Sigmoid colon (tissue), 7 donors: ENCODE results near the gene APCDD1. TPM values are rescaled to one million over a fixed set of nuclear protein-coding genes. Genes with fewer than 3 reads are reported as not detected.

Experiments
- DNase-seq: peaks from one replicate; pipeline ENCODE4 v3.0.0-alpha.2; 2019
- H3K27ac ChIP-seq, 4 donors: fragments of 200-600 bp; sonication (generic); one replicate each; pipeline ENCODE4 v1.5.1; 2016 to 2019; ENCODE audit warnings: mild to moderate bottlenecking in 1 of 4
- H3K27me3 ChIP-seq, 3 donors: fragments of 200-600 bp; sonication (generic); one replicate each; pipeline ENCODE4 v1.5.1; 2019; ENCODE audit warnings: mild to moderate bottlenecking in 1 of 3
- H3K36me3 ChIP-seq, 4 donors: fragments of 200-600 bp; sonication (generic); one replicate each; pipeline ENCODE4 v1.5.1; 2016 to 2019
- H3K4me1 ChIP-seq, 4 donors: fragments of 200-600 bp; sonication (generic); one replicate each; pipeline ENCODE4 v1.5.1; 2017 to 2019
- H3K4me3 ChIP-seq, 4 donors: fragments of 200-600 bp; sonication (generic); one replicate each; pipeline ENCODE4 v1.5.1; 2017 to 2019; ENCODE audit warnings: mild to moderate bottlenecking in 2 of 4, moderate library complexity in 1 of 4
- H3K9me3 ChIP-seq, 4 donors: fragments of 200-600 bp in 3 of 4; sonication (generic) in 3 of 4; one replicate each; pipeline versions ENCODE4 v1.5.1 to v1.6.1; 2013 to 2019
- CTCF ChIP-seq, 4 experiments: fragments of 450-650 bp in 3 of 4; fragments of 200-600 bp in 1 of 4; IDR thresholded peaks; one replicate each; pipeline ENCODE4 v1.5.1; 2016 to 2019; ENCODE audit warnings: antibody characterized with exemption in 4 of 4, mild to moderate bottlenecking in 3 of 4, moderate library complexity in 2 of 4
- EP300 ChIP-seq, 4 donors: sonication (generic); formaldehyde crosslinking; IDR thresholded peaks; one replicate each; pipeline ENCODE4 v1.6.1; 2017; ENCODE audit warnings: antibody characterized with exemption in 4 of 4
- POLR2A ChIP-seq, 2 donors: fragments of 450-650 bp; IDR thresholded peaks; one replicate each; pipeline ENCODE4 v1.6.1; 2016; ENCODE audit warnings: antibody characterized with exemption in 2 of 2, mild to moderate bottlenecking in 2 of 2, moderate library complexity in 2 of 2
- POLR2AphosphoS5 ChIP-seq, 4 donors: sonication (generic); formaldehyde crosslinking; IDR thresholded peaks; one replicate each; pipeline ENCODE4 v1.6.1; 2017; ENCODE audit warnings: antibody characterized with exemption in 4 of 4
- WGBS, 2 donors: extraction: QIAGEN DNeasy Blood & Tissue Kit; methylation state at CpG; one replicate each; pipeline ENCODE4 v1.1.7; 2013; 5-methylcytosine and 5-hydroxymethylcytosine counted together
- intact Hi-C: fragments of 100-400 bp; cut with DNase I; formaldehyde crosslinking; loops from one replicate; pipeline ENCODE4 v1.15.1; 2023
- polyA plus RNA-seq, 3 donors: library from polyadenylated mRNA; stranded (reverse); fragments of 200-250 nt; gene quantifications; one replicate each; pipeline ENCODE4 v1.2.3, GENCODE V29; 2013
- total RNA-seq, 4 donors: library from RNA; depleted of rRNA; stranded (reverse); fragments of >200 nt; gene quantifications; one replicate each; pipeline ENCODE4 v1.1.0, GENCODE V29; 2016
- donor health status: healthy with polysubstance abuse.
- donor health status: Bipolar disorder and iron deficiency.
- donor health status: healthy.

The APCDD1 gene
- total and polyA plus RNA-seq, 7 donors: 2.8 to 42.1 (median 12.9) TPM

- no peak for DNase-seq
- TF ChIP-seq POLR2A (IDR thresholded peaks at IDR 0.05) (no peak), CTCF (IDR thresholded peaks at IDR 0.05) (no peak), POLR2AphosphoS5 (IDR thresholded peaks at IDR 0.05) (no peak), EP300 (IDR thresholded peaks at IDR 0.05) (no peak)
- no peak overlapping the region for H3K4me3 ChIP-seq
- intact Hi-C loops: no loop called here
- H3K9me3 ChIP-seq: no peaks in the 10 kb centered on the region
- H3K4me1 ChIP-seq: peaks cover 0 to 38% (median 21%) of the 10 kb centered on the region in 4 donors
- H3K27me3 ChIP-seq: no peaks in the 10 kb centered on the region
- peak overlapping the region in 2 of 4 donors; percentile 9 to 20 for H3K27ac ChIP-seq
- WGBS, 2 donors: 64 to 70% methylated on average over 4 of the region's 4 CpGs
- H3K36me3 ChIP-seq: no peaks in the 10 kb centered on the region
These were observed 61.0 kb downstream of the APCDD1 start for GRCh38 chr18:10515456-10515855.

GRCh38 chr18:10516078-10516477 is 61.6 kb downstream of the APCDD1 start:
- TF ChIP-seq POLR2A (IDR thresholded peaks at IDR 0.05) (no peak), POLR2AphosphoS5 (IDR thresholded peaks at IDR 0.05) (no peak), EP300 (IDR thresholded peaks at IDR 0.05) (no peak), CTCF (IDR thresholded peaks at IDR 0.05) (no peak)
- Histone ChIP-seq H3K27me3 (no peaks in the 10 kb centered on the region), H3K9me3 (no peaks in the 10 kb centered on the region), H3K4me1 (peaks cover 0 to 43% (median 21%) of the 10 kb centered on the region in 4 donors), H3K27ac (peak overlapping the region in 1 of 4 donors; percentile 9), H3K4me3 (no peak overlapping the region), H3K36me3 (no peaks in the 10 kb centered on the region)
- WGBS, 2 donors: 86 to 91% methylated on average over 2 of the region's 2 CpGs
- DNase-seq: no peak
- intact Hi-C loops: no loop called here

GRCh38 chr18:10518595-10519255 is 64.3 kb downstream of the APCDD1 start:
- H3K27me3 ChIP-seq: no peaks in the 10 kb centered on the region
- TF ChIP-seq CTCF (IDR thresholded peaks at IDR 0.05): peak in 2 of 4 experiments; percentile 24 to 26
- TF ChIP-seq POLR2A (IDR thresholded peaks at IDR 0.05): no peak
- peak in 1 of 4 donors; percentile 36 for TF ChIP-seq EP300 (IDR thresholded peaks at IDR 0.05)
- peak in 2 of 4 donors; percentile 14 to 39 for TF ChIP-seq POLR2AphosphoS5 (IDR thresholded peaks at IDR 0.05)
- 59 to 69% methylated on average over 12 of the region's 12 CpGs for WGBS, 2 donors
- intact Hi-C loops: no loop called here
- H3K9me3 ChIP-seq: no peaks in the 10 kb centered on the region
- no peaks in the 10 kb centered on the region for H3K36me3 ChIP-seq
- peaks cover 0 to 33% (median 17%) of the 10 kb centered on the region in 4 donors for H3K4me1 ChIP-seq
- H3K27ac ChIP-seq: peak overlapping the region; percentile 49 to 60 (median 54)
- peak; percentile 83 for DNase-seq
- no peak overlapping the region for H3K4me3 ChIP-seq

GRCh38 chr18:10519366-10519765 is 64.9 kb downstream of the APCDD1 start:
- no peak for DNase-seq
- Histone ChIP-seq H3K36me3 (no peaks in the 10 kb centered on the region), H3K9me3 (no peaks in the 10 kb centered on the region), H3K4me3 (no peak overlapping the region), H3K27me3 (no peaks in the 10 kb centered on the region), H3K27ac (peak overlapping the region; percentile 49 to 60 (median 54)), H3K4me1 (peaks cover 0 to 33% (median 16%) of the 10 kb centered on the region in 4 donors)
- TF ChIP-seq EP300 (IDR thresholded peaks at IDR 0.05) (no peak), CTCF (IDR thresholded peaks at IDR 0.05) (no peak), POLR2AphosphoS5 (IDR thresholded peaks at IDR 0.05) (no peak), POLR2A (IDR thresholded peaks at IDR 0.05) (no peak)
- 66 to 74% methylated on average over 2 of the region's 2 CpGs for WGBS, 2 donors
- intact Hi-C loops: no loop called here
